ENCODE data around the gene CAVIN1.
"Not testable (repeated sequence)": the region's sequence is repeated elsewhere in the genome, so short reads cannot be mapped to it uniquely, and the experiment has no call there.

Gene CAVIN1

DNA sequence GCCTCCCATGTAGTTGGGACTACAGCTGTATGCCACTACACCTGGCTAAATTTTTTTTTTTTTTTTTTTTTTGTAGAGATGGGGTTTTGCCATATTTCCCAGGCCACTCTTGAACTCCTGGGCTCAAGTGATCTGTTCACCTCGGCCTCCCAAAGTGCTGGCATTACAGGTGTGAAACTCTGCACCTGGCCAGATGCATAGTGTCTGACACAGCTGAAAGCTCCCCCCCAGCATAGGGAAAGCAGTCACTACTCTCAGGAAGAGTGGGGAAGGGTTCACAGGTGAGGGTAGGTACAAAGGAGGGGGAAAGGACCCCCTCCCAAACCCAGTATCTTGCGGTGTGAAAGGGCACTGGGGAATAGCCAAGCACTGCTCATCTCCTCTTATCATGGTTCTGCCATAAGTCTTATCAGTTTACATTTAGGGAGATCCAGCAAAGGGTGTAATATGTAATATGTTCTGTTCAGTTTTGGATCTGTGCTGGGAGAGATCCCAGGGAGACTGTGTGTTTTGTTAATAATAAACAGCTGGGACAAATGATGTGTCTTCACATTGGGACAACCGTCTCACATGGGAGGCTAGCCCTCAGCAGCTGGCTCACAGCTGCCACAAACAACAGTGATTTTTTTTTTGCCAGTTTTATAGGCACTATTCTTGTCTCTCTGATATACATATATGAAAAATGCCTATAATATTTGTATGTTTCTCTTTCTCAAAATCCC lies 6.8 kb upstream of the CAVIN1 start:
- DNase-seq: no peak

DNA sequence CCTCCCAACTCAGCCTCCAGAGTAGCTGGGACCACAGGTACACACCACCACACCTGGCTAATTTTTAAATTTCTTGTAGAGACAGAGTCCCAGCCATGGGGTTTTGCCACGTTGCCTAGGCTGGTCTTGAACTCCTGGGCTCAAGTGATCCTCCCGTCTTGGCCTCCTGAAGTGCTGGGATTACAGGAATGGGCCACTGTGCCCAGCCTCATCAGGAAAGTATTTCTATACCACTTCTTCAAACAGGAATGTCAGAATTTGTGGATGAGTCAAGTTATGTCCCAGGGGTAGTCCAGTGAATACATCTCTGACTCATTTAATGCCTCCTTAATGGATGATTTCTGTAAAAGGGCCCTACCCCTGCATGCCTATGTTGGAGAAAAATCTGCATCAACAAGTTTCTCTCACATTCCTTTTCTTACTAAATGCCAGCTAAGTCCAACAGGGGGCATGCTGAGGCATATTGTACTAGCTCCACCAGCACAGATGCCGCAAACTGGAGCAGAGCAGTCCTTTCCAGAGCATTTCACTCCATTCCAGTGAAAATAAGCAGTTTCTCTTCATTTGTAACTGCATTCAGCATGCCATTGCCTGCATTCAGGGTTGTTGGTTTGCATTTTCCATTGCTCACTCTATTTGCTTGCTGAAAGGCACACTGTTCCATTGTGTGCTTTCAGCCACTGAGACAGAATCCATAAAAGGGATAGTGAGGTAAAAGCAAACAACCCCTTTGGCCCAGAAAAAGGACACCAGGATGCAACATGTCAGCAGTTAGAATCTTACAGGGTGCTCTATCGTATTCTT lies 5.3 kb upstream of the CAVIN1 start:
- peak; percentile 72 for DNase-seq

DNA sequence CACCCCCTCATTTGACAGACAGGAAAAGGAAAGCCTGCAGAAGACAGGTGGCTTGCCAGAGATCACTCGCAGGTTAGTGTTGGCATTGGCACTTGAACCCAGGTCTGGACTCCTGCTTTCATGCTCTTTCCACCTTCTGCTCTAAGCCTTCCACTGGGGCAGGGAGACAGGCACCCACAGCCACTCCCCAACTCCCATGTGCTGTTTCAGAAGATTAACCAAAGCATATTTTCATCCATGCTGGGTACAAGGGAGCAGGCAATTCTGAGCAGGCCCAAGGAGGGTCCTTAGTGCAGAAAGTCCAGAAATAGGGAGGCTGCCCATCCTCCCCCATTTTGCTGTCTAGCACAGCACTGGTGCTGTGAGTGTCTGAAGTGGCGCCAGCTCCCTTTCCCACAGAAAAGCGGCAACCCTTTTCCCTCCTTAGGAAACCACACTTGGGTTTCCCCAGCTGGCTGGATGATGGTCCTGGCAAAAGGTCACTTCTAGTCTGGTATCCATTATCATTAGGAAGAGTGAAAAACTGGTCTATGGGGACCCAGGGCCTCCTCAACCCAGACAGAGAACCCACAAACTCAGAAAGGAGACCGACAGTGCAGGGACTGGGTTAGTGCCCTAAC lies 2.0 kb upstream of the CAVIN1 start:
- DNase-seq: peak; percentile 54

DNA sequence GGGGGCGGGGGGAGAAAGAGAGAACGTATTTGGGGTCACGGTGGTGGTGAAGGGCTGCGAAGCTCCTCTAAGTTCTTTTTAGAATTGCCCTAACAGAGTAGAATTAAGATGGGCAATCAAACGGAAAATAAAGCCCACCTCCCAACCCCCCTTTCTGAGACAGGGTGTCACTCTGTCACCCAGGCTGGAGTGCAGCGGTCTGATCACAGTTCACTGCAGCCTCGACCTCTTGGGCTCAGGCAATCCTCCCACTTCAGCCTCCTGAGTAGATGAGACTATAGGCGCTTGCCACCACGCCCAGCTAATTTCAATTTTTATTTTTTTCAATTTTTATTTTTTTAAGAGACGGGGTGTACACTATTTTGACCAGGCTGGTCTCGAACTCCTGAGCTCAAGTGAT lies 710 bp upstream of the CAVIN1 start:
- no peak for DNase-seq

DNA sequence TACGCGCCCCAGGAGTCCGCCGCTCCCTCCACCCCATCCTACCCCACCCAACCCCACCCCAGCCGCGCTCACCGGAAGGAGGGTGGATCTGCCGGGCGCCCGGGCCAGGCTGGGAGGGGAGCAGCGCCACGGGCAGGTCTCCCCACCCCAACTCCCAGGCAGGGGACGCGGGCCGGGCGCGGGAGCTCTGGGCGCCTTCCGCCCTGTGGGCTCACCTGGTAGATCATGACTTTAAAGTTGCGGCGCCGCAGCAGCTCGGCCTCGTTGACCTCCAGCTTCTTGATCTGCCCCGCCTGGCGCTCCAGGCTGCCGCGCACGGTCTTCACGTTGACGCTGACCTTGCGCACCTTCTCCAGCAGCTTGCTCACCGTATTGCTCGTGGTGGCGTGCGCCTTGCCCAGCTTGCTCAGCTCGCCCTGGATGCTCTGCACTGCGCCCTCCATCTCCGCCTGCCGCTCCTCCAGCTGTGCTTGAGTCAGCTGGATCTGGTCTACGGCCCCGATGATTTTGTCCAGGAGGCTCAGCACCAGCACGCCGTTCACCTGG lies 571 bp downstream of the CAVIN1 start:
- DNase-seq: peak; percentile 53

DNA sequence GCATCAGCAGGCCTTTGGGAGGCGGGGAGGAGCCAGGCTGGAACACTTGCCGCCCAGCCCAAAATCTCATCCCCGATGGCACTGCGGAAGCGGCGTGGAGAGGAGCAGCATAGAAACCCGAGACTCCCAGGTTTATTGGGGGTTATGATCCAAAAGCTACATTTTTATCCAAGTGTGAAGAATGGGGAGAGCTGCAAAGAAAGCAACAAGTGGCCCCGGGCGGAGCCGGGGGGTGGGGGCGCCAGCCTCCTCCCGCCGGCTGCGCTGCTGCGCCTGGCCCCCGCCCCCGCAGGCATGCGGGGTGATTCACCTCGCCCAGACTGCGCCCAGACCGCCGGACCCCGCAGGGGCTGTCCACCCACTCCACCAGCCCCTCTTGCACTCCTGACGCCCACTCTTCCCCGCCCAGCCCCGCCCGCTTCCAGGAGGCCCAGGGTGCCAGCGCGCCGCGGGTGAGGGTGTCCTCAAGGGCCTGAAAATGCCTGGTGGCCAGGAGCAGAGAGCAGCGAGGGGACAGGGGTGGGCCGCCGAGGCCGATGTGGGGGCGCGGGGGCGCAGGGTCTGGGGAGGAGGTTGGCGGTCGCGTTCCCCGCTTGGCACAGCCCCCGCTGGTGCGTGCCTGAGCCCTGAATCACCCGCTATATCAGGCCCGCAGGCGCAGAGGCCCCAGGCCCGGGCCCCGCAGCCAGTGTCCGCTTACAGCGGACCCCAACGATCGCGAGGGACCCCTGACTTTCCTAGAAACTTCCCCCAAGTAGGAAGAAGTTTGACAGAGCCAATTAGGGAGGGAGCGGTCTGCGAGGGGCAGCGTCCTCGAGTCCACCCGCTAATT lies 1.3 kb downstream of the CAVIN1 start:
- DNase-seq: peak; percentile 69

DNA sequence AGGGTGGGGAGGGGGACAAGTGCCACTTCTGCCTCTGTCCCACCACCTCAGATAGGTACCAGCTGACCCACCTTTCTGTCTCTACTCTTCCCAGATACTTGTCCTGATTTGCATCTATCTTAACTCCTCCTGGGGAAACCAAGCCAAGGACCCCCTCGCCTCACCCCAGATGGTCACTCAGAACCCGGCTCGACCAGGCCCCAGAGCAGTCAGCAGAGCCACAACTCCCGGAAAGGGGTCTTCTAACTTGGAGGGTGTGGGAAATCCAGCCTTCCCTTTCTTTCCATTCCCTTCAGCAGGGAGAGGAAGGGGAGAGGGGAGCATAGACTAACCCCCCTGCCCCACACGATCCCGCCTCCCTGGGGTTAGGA lies 1.9 kb downstream of the CAVIN1 start:
- no peak for DNase-seq

DNA sequence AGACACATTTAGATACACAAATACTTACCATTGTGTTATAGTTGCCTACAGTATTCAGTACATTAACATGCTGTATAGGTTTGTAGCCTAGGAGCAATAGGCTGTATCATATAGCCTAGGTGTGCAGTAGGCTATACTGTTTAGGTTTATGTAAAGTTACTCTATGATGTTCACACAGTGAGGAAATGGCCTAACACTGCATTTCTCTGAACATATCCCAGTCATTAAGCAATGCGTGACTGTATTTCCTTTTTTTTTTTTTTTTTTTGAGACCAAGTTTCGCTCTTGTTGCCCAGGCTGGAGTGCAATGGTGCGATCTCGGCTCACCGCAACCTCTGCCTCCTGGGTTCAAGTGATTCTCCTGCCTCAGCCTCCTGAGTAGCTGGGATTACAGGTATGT lies 5.1 kb downstream of the CAVIN1 start:
- DNase-seq: not testable (repeated sequence)

DNA sequence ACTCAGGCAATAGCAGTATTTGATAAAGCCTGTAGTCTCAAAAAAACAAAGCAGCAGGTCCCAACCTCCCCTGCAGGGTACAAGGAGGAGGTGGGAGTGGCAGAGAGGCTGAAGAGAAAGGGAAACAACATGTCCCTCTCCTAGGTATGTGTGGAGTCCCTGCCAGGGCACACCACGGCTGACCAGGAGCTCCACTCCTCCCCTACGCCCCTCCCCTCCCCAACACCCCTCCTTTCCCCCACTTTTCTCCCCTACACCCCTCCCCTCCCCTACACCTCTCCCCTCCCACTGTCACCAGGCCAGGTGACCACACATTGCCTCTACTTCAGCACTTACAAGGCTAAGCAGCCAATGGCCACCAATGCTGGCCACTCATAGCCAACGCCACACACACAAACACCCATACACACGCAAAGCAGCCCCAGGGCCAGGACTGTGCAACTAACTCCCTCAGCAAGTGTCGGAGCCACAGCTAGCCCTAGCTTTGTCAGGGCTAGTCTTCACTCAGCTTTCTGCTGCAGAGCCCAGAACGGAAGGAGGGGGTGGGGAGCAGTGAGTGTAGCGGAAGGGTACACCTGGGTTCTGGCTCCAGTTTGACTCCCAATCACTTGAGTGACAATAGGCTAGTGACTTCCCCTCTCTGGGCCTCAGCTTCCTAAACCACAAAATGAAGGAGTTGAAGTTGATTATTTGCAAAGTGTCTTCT lies 8.2 kb downstream of the CAVIN1 start:
- no peak for DNase-seq

DNA sequence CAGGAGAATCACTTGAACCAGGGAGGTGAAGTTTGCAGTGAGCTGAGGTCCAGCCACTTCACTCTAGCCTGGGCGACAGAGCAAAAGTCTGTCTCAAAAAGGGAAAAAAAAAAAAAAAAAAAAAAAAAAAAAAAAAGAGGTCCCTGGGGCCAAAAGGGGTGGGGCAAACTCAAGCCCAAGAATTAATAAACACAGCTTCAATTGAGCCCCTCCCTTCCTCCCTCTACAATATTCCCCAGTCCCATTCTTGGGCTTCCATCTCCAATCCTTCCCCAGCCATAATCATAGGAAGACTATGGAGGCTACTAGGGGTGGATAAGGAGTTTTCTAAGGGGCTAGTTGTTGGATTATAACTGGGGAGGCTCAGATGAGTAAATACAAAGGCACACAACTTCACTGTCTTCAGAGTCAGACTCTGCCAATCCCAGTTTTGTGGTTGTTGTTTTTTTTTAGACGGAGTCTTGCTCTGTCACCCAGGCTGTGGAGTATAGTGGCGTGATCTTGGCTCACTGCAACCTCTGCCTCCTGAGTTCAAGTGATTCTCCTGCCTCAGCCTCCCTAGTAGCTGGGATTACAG lies 9.5 kb downstream of the CAVIN1 start:
- DNase-seq: no peak

DNA sequence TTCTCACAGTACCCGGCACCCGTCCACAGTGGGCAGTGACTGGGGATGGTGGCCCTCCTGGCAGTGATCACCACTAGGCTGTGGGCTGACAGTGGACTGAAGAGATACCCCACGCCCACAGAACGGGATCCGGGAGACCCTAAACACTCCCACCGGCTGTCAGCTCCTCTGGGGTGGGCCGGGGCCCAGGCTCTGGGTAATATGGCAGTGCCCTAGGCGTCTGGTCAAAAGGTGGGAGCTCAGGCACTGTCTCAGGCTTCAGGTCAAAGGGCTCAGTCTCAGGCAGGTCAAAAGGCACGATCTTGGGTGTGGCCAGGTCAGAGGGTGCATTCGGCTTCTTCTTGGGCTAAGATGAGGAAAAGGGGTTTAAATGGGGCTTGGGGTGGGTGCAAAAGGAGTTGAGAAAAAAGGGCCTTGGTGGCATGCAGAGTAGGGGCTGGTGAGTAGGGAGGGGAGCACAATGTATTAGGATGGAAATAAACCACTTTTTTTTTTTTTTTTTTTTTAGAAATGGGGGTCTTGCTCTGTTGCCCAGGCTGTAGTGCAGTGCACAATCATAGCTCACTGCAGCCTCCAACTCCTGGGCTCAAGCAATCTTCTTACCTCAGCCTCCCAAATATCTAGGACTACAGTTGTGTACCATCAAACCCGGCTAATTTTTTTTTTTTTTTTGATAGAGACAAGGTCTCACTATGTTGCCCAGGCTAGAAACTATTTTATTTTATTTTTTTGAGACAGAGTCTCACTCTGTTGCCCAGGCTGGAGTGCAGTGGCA lies 11.0 kb downstream of the CAVIN1 start:
- no peak for DNase-seq

DNA sequence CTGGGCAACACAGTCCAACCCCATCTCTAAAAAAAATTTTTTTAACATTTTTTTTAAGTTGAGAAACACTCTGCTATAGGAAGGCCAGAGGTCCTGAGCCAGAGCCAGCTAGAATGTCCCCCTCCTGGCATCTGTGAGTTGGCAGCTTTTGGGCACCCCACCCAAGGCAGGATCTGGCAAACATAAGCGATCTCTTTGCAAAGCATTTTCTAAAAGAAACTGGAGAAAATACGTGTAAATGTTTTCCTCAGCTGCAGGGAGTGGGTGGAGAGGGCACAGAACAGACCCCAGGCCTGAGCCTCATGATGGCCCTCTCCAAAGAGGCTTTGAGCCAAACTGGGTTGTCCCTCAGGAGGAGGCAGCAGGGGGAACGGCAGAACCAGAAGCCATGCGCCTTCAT lies 11.7 kb downstream of the CAVIN1 start:
- DNase-seq: no peak

DNA sequence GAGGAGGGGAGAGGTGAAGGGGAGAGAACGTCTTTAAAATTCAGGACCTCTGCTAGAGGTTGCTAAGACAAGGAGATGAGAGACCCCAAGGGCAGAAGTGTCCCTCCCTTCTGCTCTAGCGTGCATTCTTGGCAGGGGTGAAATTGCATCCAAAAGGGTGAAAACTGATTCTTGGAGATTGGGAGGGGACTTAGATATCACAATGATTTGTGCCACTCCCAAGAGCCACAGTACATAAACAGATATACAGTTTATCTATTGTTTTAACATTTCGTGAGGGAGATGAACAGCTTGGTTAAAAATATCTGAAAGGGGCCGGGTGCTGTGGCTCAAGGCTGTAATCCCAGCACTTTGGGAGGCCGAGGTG lies 12.8 kb downstream of the CAVIN1 start:
- no peak for DNase-seq

DNA sequence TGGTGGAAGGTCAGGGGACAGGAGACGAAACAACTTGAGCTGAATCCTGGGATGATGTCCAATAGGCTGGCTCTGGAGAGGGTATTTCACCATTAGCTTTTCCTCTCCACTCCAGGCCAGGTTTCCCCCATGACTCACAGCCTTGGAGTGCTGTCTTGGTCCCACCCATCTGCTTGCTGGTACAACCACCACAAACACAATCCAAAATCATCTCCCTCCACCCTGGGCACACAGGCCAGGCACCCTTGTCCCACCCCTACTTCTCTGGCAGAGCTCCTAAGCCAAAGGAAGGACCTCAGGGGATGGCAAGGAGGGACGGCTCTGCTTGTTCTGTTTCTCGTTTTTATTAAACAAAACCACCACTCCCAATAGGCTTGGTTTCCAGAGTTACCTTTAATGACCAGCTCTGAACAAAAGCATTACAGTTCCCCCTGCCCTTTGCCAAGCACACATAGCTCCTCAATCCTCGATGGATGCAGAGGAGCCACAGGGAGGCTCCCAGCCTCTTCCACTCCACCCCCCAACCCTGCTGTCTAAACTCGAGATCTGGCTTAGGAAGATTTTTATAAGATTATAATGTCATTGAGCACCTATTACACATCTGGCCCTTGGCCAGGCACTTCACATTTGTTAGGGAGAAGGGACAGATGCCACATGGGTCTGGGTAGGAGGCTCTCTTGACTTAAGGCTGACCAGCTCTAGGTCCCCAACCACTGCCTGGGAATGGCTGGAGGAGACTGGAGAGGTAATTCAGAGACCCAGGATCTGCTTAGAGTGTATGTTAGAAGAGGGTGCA lies 13.3 kb downstream of the CAVIN1 start:
- DNase-seq: peak; percentile 57

DNA sequence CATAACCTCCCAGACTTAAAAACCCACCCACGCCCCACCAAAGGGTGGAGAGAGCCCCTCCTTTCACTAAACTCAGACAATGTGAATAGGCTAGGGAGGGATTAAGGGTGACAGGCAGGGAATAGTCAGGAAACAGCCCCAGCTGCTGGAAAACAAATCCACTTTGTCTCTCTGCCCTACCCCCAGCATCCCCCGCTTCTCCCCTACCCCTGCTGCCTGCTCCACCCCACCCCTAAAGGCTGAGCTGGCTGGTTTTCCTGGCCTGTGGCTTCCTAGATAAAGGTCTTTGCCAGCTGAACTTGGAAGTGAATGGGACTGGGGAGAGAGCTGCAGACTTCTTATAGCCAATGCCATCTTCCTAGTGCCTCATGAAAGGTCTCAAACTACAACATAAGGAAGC lies 15.0 kb downstream of the CAVIN1 start:
- DNase-seq: peak; percentile 63

DNA sequence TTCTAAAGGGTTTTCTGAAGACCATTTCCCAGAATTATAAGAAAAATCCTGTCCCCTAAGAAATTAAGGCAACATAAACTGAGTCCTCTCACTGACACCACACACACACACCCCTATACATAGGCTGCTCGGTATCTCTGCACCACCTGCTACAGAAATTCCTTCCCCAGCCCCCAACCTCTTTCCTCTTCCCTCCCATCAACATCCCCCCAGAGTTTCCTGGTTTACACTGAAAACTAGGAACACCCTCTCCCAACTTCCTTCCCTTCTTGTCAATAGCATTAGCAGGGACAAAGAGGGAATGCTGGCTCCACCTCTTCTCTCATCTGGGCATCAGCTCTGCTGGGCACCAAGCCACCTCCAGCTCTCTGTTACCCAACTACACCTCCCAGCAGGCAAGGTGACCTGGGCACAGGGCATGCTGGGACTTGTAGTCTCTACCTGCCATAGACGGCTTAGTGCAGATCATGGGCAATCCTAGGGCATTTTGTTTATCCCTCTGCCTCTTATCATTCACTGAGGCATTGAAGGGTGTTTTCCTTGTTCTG lies 15.7 kb downstream of the CAVIN1 start:
- DNase-seq: peak; percentile 80

DNA sequence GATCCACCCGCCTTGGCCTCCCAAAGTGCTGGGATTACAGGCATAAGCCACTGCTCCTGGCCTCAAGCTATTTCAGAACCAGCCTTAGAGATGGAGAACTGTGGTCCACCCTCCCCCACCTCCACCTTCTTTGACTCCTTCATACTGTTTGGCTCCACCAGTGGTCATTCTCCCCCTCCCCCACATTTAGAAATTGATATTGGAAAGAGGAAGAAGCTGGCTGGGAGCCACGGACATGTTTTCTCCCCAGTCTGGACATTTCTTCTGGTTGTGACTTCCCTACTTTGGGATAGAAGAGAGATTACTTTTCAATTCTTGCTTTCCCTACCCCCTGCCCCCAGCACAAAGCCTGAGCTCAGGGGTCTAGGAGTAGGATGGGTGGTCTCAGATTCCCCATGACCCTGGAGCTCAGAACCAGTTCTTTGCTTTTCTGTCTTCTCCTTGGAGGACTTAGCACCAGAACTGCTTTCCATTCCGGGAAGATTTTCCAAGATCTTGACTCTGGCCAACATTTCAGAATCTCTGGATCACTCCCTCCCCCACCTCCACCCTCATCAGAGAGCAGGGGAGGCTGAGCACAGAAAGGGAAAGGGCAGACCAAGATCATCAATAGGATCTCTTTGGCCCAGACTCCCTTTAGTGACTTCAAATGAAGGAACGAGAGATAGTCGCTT lies 16.3 kb downstream of the CAVIN1 start:
- no peak for DNase-seq

DNA sequence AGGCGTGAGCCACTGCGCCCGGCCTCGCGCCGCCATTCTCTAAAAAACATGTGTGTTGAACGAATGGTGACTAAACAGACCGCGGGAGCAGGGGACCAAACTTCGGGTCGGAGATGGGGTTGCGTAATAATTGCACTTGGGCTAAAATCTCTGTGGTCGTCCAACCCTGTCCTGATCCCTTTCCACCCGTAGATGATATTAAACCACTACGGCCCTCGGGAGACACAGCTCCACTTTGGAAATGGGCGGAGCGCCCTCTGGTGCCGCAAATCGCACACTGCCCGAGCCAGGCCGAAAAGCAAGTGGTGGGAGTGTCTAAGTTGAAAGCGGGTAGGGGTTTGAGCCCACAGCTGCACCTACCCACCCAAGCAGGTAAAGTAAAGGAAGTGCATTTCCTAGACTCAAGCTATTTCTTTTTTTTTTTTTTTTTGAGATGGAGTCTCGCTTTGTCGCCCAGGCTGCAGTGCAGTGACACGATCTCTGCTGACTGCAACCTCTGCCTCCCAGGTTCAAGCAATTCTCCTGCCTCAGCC lies 17.0 kb downstream of the CAVIN1 start:
- DNase-seq: peak; percentile 84

DNA sequence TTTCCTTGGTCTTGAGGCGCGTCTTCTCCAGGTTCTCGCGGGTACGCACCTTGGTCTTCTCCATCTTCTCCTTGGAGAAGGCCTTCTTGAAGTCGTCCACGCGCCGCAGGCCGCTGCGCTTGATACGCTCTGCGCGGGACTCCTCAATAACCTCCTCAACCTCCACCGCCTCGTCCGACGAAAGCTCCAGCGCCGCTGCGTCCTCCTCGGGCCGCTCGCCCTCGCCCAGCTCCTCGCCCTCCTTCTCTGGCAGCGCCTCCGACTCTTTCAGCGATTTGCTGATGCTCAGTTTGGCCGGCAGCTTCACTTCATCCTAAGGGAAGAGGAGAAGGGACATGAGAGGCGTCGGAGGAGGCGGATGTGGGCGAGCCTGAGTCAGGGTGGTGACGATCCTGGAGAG lies 18.0 kb downstream of the CAVIN1 start:
- DNase-seq: no peak

Measured in right hindlimb (tissue), 1 donor.